Right lobe of liver (tissue), 4 donors: ENCODE results near the gene SCARF1.

ENCODE experiments used
- POLR2A ChIP-seq: fragments of 450-650 bp; IDR thresholded peaks from one replicate; pipeline ENCODE4 v1.6.1; 2017; ENCODE audit warnings: antibody characterized with exemption, mild to moderate bottlenecking
- TF ChIP-seq, protein P1 (sequence below), 4 donors: fragments of 200-600 bp in 3 of 4; fragments of 450-650 bp in 1 of 4; IDR thresholded peaks; one replicate each; pipeline versions ENCODE4 v1.5.1 to v1.8.0; 2016 to 2022; ENCODE audit warnings: antibody characterized with exemption in 4 of 4, mild to moderate bottlenecking in 2 of 4
- donor health status: DM: no; HTN: no; CAD: no.
- donor health status: DM: no; HTN: no; CAD: no.
- donor health status: DM: no; HTN: yes; CAD: no.

DNA sequence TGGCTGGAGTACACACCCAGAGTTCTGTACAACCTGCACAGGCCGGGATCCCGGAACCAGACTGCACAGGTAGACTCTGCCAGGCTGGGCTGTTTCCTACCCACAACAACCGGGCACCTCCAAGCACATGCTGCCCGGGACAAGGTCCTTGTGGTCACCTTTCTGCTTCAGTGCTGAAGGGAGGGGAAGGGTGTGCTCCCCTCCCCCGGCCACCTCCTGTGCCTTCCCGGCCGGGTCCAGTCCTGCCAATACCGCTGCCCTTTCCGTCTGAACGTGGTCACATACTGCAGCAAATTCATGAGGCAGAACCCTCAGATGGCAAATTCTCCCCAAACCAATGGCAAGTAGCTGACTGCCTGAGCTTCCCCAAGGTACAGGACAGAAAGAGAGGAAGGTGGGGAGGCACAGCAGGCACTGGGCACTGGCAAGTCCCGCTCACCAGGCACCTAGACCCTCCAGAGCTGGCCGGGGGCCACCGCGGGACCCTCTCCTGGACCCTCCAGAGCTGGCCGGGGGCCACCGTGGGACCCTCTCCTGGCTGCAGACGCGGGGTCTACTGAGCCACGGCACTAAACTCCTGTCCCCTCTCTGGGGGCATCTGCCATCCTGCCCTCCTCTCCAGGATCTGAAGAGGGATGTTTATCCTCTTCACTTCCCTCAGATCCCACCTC lies 39.7 kb downstream of the SCARF1 start:
- no peak for TF ChIP-seq POLR2A
- TF ChIP-seq, protein P1, sequence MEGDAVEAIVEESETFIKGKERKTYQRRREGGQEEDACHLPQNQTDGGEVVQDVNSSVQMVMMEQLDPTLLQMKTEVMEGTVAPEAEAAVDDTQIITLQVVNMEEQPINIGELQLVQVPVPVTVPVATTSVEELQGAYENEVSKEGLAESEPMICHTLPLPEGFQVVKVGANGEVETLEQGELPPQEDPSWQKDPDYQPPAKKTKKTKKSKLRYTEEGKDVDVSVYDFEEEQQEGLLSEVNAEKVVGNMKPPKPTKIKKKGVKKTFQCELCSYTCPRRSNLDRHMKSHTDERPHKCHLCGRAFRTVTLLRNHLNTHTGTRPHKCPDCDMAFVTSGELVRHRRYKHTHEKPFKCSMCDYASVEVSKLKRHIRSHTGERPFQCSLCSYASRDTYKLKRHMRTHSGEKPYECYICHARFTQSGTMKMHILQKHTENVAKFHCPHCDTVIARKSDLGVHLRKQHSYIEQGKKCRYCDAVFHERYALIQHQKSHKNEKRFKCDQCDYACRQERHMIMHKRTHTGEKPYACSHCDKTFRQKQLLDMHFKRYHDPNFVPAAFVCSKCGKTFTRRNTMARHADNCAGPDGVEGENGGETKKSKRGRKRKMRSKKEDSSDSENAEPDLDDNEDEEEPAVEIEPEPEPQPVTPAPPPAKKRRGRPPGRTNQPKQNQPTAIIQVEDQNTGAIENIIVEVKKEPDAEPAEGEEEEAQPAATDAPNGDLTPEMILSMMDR (IDR thresholded peaks at IDR 0.05) = no peak
